Measurements from ENCODE around the gene CDC26. TPM values are rescaled to one million over a fixed set of nuclear protein-coding genes. Genes with fewer than 3 reads are reported as not detected.

Gene CDC26
- total RNA-seq, 1 donor from 2014 or later = 25.3 TPM

DNA sequence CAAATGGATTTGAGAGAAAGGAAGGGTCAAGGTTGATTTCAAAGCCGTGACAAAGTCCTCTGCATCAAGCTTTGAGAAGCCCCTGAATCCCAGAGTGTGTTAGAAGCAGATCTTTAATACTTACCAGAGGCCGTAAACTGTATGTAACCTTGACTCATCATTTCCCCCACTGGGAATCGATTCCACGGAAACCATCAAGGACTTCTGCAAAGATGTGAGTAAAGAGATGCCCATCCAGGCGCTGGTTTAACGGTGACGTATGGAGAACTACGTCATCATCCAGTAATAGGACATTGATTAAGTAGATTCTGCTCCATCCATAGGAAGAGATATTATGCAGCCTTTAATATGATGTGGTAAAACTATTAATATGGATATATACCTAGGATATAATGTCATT is 26.2 kb upstream of the CDC26 start:
- no peaks in the 10 kb centered on the region for H3K4me1 ChIP-seq
- no peaks in the 10 kb centered on the region for H3K9me3 ChIP-seq
- no peaks in the 10 kb centered on the region for H3K27me3 ChIP-seq
- TF ChIP-seq, protein P1, sequence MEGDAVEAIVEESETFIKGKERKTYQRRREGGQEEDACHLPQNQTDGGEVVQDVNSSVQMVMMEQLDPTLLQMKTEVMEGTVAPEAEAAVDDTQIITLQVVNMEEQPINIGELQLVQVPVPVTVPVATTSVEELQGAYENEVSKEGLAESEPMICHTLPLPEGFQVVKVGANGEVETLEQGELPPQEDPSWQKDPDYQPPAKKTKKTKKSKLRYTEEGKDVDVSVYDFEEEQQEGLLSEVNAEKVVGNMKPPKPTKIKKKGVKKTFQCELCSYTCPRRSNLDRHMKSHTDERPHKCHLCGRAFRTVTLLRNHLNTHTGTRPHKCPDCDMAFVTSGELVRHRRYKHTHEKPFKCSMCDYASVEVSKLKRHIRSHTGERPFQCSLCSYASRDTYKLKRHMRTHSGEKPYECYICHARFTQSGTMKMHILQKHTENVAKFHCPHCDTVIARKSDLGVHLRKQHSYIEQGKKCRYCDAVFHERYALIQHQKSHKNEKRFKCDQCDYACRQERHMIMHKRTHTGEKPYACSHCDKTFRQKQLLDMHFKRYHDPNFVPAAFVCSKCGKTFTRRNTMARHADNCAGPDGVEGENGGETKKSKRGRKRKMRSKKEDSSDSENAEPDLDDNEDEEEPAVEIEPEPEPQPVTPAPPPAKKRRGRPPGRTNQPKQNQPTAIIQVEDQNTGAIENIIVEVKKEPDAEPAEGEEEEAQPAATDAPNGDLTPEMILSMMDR (IDR thresholded peaks at IDR 0.05) = no peak
- TF ChIP-seq POLR2A (IDR thresholded peaks at IDR 0.05) (no peak), POLR2AphosphoS5 (IDR thresholded peaks at IDR 0.05; ENCODE audit: insufficient read depth in 1 of 2, low read depth in 1 of 2) (no peak)
- no peak overlapping the region for H3K4me3 ChIP-seq
- H3K36me3 ChIP-seq = no peaks in the 10 kb centered on the region
- H3K27ac ChIP-seq = no peak overlapping the region
- no peak for DNase-seq (ENCODE audit: extremely low spot score in 2 of 2)
- intact Hi-C loops (cut with DNase I) = no loop called here

- TF ChIP-seq, protein P1 (IDR thresholded peaks at IDR 0.05) = no peak
- no peak for TF ChIP-seq POLR2AphosphoS5 (IDR thresholded peaks at IDR 0.05; ENCODE audit: insufficient read depth in 1 of 2, low read depth in 1 of 2)
- TF ChIP-seq POLR2A (IDR thresholded peaks at IDR 0.05) = no peak
- intact Hi-C loops (cut with DNase I) = loop anchor here (5.0 kb wide), 1 partner anchor 633 kb away; no protein-coding TSS in a partner anchor
Observed at GRCh38 chr9:113299800-113300292, 24.5 kb upstream of the CDC26 start.

DNA sequence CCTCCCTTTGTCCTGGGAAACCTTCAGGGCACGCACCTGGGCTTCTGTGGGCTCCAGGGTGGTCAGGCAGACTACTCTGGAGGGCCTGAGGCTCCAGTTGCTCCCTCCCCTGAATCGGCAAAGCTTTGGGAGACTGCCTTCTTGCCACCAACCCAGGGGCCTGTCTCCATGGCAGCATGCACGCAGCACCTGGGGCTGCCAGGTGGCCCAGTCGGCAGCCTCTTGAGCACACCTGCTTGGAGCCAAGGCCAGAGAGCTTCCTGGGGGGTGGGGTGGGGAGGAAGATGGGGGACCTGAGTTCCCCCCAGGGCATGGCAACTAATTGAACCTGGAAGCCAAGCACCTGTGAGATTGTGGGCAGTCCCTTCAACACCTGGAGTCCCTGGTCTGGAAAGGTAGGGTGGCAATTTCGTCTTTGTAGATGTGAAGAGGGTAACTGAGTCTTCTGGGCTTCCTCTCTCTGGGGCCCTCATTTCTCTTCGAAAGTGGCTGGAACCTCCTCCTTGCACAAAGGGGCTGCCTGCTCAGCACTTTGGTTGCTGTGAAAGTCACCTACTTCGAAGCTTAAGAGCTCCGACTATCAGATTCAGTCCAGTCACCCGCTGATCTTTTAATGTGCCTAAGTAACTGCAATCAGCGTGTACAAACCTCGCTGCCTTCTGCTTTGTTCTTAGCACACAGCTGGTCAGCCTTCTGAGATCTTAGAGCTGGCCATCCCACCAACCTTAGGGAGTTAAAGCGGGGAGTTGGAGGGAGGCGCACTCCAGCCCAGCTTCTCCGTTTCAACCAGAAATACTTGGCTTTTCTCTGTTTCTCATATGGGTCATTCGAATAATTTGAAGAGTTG is 23.8 kb upstream of the CDC26 start:
- H3K9me3 ChIP-seq = no peaks in the 10 kb centered on the region
- no peak for TF ChIP-seq POLR2AphosphoS5 (IDR thresholded peaks at IDR 0.05; ENCODE audit: insufficient read depth in 1 of 2, low read depth in 1 of 2)
- TF ChIP-seq, protein P1 (IDR thresholded peaks at IDR 0.05) = no peak
- no peak for TF ChIP-seq POLR2A (IDR thresholded peaks at IDR 0.05)
- no peak for DNase-seq (ENCODE audit: extremely low spot score in 2 of 2)
- H3K4me3 ChIP-seq = no peak overlapping the region
- H3K4me1 ChIP-seq = no peaks in the 10 kb centered on the region
- no peaks in the 10 kb centered on the region for H3K36me3 ChIP-seq
- H3K27me3 ChIP-seq = no peaks in the 10 kb centered on the region
- intact Hi-C loops (cut with DNase I) = loop anchor here (5.0 kb wide), 1 partner anchor 632 kb away; no protein-coding TSS in a partner anchor
- no peak overlapping the region for H3K27ac ChIP-seq

More at GRCh38 chr9:113299800-113300292, 24.5 kb upstream of the CDC26 start:
- Histone ChIP-seq H3K4me3 (no peak overlapping the region), H3K27ac (no peak overlapping the region), H3K27me3 (no peaks in the 10 kb centered on the region), H3K36me3 (no peaks in the 10 kb centered on the region), H3K9me3 (no peaks in the 10 kb centered on the region), H3K4me1 (no peaks in the 10 kb centered on the region)
- DNase-seq (ENCODE audit: extremely low spot score in 2 of 2) = no peak

GRCh38 chr9:113298311-113298710 is 22.9 kb upstream of the CDC26 start:
- Histone ChIP-seq H3K9me3 (no peaks in the 10 kb centered on the region), H3K36me3 (no peaks in the 10 kb centered on the region), H3K4me3 (no peak overlapping the region), H3K27me3 (no peaks in the 10 kb centered on the region), H3K27ac (no peak overlapping the region), H3K4me1 (no peaks in the 10 kb centered on the region)
- TF ChIP-seq, protein P1 (IDR thresholded peaks at IDR 0.05) = no peak
- intact Hi-C loops (cut with DNase I) = loop anchor here (5.0 kb wide), 1 partner anchor 631 kb away; no protein-coding TSS in a partner anchor
- no peak for DNase-seq (ENCODE audit: extremely low spot score in 2 of 2)

All from vagina (tissue), 2 donors.